HG02642 (cell line): Measurements from ENCODE around the gene C4orf50.

Experiments used
- ATAC-seq: cut with Tn5 transposase; IDR thresholded peaks from one replicate; pipeline ENCODE4 v1.9.1; 2021; ENCODE audit warnings: mild to moderate bottlenecking; ENCODE audit not compliant: unreplicated experiment, poor library complexity

Gene C4orf50

DNA sequence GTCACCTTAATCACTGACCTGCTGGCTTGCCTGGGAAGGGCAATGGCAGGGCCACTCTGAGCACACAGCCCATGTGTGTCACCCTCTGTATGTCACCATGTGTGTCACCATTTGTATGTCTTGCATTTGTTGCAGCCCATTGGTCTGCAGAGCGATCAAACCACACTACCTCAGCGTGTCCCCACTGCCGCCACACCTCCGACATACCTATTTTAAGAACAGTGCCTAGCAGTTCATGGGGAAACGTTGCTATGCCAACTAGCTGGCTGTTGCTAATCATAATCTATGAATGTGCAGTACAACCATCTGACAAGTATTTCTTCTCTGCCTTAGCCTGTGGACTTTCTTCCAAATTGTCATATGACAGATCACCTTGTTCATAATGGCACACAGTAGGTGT, 117.4 kb downstream of the C4orf50 start:
- ATAC-seq = no peak

GRCh38 chr4:5899881-5900280, 118.3 kb downstream of the C4orf50 start:
- no peak for ATAC-seq

DNA sequence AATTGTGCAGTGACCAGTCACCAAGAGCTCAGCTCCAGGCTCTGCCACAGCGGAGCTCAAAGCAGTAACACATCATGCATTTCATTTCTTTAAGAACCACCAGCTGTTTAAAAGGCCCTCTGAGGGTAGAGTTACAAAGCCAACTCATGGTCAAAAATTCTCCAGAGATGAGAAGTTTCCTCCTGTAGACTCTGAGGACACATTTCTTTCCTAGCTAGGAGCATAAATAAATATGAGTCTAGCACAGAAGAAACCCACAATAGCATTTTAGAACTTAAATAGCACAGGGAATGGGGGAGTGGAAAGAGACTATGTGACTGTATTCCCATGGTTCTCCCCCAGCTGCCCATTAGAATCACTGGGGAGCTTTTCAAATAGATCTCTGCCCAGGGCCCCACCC, 118.8 kb downstream of the C4orf50 start:
- ATAC-seq = no peak

- ATAC-seq = no peak
These were observed 120.6 kb downstream of the C4orf50 start for GRCh38 chr4:5897674-5898073.

DNA sequence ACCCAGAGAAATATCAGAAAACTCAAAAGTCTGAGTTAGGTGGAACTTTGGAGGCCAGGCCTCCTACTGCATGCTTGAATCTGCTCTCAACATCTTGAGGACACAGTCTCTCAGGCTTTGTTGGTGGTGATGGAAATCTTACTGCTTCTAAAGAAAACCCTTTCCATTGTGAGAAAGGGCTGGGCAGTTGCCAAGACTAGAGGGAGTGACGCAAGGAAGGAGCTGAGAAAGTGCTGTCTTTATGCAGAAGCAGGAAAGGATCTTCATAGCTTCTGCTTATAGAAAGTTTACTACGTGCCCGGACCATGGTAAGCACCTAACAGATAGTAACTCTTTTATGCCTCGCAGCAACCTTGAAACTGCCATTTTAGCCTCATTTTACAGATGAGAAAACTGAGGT, 122.9 kb downstream of the C4orf50 start:
- no peak for ATAC-seq

DNA sequence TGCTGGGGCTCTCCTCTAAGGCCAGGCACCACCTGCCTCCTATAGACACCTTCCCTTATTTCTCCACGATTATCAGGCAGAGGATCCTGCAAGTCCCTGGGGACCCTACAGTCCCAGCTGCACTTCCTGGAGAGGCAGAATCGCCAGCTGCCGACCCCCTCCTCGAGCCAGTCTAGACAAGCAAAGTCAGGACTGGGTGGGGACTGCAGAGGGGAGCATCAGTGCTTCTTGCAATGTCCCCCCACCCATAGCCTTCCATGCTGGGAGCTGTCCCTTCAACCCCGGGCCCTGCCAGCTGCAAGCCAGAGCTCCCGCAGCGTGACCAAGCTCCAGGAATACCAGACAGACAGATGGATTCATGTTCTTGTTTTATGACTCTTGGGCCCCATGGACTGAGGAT, 124.0 kb downstream of the C4orf50 start:
- ATAC-seq = no peak

DNA sequence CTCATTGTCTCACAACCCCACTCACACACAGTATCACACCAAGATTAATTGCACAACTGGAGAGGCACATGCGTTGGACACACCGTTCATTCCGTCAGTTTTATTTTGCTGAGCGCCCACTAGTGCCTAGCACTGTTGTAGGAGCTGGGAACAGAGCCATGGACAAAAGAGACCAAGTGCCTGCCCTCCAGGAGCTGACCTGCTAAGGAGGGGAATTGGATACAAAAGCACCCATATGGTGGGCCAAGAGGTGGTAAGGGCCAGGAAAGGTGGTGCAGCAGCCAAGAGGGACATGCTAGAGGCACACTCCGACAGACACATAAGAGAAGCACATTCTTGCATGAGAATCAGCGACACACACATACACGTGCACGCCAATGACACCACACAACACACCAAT, 124.6 kb downstream of the C4orf50 start:
- ATAC-seq = no peak

DNA sequence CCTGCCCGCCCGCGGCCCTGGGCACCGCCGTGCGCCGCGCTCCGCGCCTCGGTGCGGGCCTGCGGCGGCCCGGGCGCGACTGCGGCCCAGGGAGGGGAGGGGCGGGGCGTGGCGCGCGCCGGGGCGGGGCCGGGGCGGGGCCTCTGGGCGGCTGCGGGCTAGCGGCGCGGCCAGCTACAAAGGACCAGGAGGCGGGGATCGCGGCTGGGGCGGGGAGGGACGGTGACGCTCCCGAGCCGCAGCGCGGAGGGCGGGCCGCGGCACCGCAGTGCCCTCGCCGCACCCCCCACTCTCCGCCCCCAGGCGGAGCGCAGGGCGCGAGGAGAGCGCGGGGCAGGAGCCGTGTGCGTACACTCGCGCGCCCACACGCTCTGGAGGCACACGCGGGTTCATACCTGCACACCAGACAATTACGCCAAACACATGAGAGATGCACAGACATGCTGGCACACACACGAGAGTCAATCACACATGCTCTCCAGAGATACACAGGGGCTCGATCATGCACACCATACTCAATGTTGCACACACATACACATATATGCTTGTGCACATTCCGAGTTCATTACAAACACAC, 125.1 kb downstream of the C4orf50 start, which contains the start of gene CRMP1:
Gene CRMP1 (minus strand): TSS at position 83 of the 577 bp plus-strand sequence. CDS start 117 bp downstream, outside the sequence.
- no peak for ATAC-seq

- no peak for ATAC-seq
These were observed 125.8 kb downstream of the C4orf50 start for GRCh38 chr4:5892323-5893003.

DNA sequence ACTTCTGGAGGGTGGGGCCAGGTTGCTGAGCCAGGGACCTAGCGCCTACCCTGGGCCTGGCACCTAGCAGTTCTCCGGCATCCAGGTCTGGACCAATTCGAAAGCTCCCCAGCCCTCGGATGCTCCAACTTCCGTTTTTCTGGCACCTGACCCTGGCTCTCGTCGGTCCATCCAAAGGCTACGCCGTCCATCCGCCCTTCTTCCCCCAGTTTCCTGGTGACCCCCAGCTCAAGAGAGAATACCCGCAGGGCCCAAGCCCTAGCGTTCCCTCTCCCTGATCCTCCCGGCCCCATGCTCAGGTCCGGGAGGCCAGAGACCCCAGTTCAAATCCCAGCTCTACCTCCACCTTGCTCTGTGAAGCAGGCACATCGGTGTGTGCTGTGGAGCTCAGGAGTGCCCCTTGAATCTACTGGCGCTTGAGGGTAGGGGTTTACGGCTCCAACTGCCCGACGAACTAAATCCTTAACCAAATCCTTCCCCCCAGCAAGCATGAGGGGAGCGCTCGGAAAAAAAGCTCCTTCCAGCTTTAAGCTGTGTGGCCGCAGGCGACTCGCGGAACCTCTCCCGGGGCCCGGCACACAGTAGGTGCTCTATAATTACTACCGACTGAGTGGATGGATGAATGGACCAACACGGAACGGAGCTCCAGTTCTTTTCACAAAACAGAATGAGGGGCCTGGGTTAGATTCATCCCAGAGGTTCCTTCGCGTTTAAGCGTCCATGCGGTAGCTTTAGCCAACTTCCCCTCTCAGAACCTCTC, 126.5 kb downstream of the C4orf50 start:
- ATAC-seq = no peak

DNA sequence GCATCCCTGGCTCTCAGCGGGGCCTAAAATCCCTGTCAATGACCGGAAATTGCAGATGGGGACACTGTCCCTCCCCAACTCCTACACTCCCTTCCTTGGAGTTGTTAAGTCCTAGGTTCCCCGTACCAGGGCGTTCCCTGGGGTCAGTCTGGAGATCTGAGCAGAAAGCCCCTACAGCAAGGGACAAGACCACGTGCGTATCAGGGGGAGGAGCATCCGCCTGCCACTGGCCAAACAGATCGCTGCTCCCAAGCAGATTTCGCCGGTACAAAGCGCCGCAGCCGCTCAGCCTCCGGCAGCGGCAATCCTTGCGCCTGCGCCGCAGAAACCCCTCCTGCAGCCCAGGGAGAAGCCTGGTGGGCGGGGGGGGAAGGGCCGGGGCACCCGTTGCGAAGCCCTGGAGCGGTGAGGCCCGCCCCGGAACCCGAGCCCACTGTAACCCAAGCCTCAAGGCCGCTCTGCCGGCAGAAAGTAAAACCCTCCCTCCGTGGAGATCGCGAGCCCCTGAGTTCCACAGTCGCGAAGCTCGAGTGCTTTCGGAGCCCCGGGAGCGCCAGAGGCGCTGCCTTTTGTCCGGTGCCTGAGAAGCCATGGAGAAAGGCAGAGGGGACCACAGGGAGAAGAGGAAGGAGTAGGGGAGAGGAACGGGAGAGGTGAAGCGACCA, 128.0 kb downstream of the C4orf50 start:
- no peak for ATAC-seq

DNA sequence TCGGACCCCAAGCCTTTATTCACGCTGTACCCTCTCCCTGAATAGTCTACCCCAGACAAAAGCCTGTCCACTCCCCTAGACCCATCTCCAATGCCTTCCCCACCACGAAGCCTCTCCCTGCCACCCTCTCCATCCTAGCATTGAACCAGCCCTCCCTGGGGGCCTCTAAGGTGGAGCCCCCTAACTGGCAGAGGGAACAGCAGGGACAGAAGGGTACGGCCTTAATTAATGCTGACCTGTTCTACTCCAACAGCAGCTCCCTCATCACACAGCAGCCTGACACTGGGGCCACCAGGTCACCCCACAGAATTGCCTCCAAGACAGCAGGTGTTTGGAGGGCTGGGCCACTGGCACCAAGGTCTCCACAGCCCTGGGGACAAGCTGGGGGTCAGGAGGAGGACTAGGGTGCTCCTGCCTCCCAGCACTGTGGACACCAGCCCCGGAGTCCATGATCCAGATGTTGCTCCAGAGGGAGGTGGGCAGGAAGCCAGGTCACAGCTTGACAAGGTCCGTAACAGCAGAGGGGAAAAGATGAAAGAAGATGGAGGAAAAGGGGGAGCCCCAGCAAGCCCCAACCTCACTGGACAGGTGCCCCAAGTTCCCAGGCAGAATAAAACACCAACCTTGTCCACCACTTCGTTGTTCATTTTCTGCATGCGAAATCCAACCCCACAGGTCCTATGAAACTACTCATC, 129.1 kb downstream of the C4orf50 start:
- no peak for ATAC-seq

DNA sequence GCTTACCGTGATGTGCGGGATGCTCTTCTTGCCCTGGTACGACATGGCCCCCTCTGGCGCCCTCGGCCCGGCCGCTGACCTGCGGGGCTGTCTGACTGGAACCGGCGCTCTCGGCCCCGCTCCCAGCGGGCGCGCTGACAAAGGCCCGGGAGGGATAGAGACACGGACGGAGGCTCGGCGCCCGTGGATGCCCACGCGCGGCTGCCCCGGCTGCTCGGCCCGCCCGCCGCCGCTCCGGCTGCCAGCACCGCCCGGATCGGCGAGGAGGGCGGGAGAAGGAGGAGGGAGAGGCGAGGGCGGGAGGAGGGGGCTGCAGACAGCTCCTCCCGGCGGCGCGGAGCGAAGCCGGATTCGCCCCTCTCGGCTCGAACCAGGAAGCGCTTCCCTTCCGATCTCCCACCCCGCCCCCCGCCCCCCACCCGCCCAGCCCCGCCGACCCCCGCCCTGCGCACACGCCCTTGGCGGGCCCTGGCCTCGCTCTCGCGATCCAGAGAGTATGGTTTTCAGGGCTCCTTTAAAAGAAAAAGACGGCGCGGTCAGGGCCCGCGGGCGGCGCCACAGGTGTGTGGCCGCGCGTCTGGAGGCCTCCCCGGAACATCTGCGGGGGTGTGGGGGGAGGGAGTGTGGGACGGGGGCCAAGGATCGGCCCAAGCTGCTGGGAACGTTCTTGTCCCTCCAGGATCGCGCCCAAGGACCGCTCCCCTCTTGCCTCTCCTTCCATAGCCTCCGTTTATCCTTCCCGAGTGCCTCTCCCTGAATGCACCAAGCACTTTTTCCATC, 129.8 kb downstream of the C4orf50 start:
- no peak for ATAC-seq

DNA sequence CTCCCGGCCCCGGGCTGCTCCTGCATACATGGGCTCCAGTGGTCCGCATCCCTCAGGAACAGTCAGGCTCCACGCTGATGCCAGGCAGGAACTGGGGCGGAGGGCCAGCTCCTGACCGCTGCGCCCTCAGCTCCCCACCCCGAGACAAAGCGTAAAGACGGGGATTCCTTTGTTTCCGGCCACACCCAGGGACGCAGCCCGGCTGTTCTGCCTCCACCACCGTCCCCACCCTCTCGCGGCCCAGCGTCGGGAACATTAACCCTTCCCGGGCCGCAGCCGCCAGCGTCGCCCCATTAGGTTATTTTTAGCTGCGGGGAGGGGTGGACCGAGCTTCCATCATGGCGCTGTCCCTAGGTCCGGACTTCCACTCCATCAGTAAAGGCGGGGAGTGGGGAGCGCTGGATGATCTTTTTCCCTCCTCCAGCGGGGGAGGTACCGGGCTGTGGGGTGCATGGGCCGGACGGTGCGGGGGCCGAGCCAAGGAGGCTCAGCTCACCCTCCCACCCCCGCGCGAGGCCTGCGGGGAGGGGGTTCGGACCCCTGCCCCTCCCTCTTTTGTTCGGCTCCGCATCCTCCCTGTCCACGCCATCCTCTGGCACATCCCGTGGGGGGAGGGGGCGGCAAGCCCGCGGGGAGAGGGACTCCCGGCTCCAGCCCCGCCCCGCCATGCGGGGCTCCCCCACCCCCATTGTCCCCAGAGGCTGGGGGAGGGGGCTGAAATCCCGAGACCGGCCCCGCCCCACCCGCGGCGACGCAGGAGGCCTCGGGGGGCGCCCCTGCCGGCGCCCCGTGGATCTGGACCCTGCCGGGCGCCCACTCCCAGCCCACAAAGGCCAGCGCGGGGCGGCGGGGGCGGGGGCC, 130.6 kb downstream of the C4orf50 start:
- no peak for ATAC-seq

- no peak for ATAC-seq
These were observed 131.2 kb downstream of the C4orf50 start for GRCh38 chr4:5887011-5887360.

GRCh38 chr4:5885733-5886132, 132.5 kb downstream of the C4orf50 start:
- no peak for ATAC-seq

GRCh38 chr4:5884796-5885195, 133.4 kb downstream of the C4orf50 start:
- ATAC-seq = no peak

DNA sequence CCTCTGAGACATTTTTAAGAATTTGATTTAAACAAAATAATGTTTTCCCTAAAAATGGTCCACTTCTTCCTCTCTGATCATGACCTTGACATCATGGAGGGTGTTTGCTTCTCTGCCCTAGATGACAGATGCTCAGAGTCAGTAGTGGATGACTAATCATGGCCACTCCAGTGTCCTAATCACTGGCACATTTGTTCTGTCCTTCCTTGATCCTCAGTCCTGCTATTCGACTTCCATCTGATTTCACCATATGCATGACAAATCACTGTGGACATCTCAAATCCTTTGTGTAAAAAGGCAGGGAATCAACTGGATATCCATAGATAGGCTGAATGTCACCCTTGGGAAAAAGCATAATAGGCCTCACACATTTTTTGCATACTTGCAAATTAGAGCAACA, 134.3 kb downstream of the C4orf50 start:
- no peak for ATAC-seq

DNA sequence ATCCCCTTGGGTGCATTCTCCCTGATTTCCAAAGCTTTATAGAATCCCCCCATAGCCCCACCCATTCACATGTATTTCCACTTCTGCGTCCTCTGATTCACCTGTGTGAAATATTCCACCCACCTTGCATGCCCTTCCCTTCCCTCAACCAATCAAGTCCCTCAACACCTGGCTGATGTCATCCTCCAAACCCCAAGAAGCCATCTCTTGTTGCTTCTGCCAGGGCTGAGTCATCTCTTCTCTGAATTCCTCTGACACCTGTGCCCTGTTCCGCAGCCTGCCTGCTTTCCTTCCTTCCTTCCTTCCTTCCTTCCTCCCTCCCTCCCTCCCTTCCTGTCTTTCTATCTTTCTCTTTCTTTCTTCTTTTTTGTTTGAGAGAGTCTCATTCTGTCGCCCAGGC, 135.3 kb downstream of the C4orf50 start:
- ATAC-seq = no peak
